SU-DHL-6 (cell line): ENCODE measurements around the gene YES1.

ENCODE experiments used
- H2AFZ ChIP-seq: fragments of 200-600 bp; sonication (generic); 2 replicates; pipeline ENCODE4 v1.6.1; 2014; ENCODE audit warnings: low read depth, mild to moderate bottlenecking, moderate library complexity, mixed read lengths, antibody characterized with exemption, low read length; ENCODE audit not compliant: severe bottlenecking
- H3F3A ChIP-seq: fragments of 200-600 bp; shearing (Covaris generic); 2 replicates; pipeline ENCODE4 v1.6.0; 2016; ENCODE audit warnings: antibody characterized with exemption, mild to moderate bottlenecking; ENCODE audit not compliant: insufficient read depth
- H3K27ac ChIP-seq: fragments of 200-600 bp; sonication (generic); 2 replicates; pipeline ENCODE4 v1.5.1; 2016; ENCODE audit warnings: low read depth, mild to moderate bottlenecking, low read length, moderate library complexity, mixed read lengths
- H3K27me3 ChIP-seq: fragments of 200-600 bp; sonication (generic), shearing (Covaris generic); 2 replicates; pipeline ENCODE4 v1.6.0; 2014; ENCODE audit warnings: mild to moderate bottlenecking, low read length
- H3K36me3 ChIP-seq: fragments of 200-600 bp; sonication (generic); 2 replicates; pipeline ENCODE4 v1.6.1; 2014; ENCODE audit warnings: mild to moderate bottlenecking, low read length, mixed read lengths
- H3K4me2 ChIP-seq: fragments of 300-600, 200-600 bp; shearing (Covaris generic), sonication (generic); 2 replicates; pipeline ENCODE4 v1.6.0; 2014; ENCODE audit warnings: low read length, low read depth, mild to moderate bottlenecking; ENCODE audit not compliant: poor library complexity, severe bottlenecking
- H3K4me3 ChIP-seq: fragments of 200-600 bp; sonication (generic); 2 replicates; pipeline ENCODE4 v1.5.1; 2014; ENCODE audit warnings: antibody characterized with exemption, low read length, mild to moderate bottlenecking, mixed read lengths; ENCODE audit not compliant: insufficient read depth, poor library complexity, severe bottlenecking
- H3K79me2 ChIP-seq: fragments of 200-600 bp; sonication (generic); 2 replicates; pipeline ENCODE4 v1.6.1; 2014; ENCODE audit warnings: mild to moderate bottlenecking, low read length, moderate library complexity; ENCODE audit not compliant: insufficient read depth
- H3K9ac ChIP-seq: fragments of 200-600 bp; sonication (generic); 2 replicates; pipeline ENCODE4 v1.7.0; 2014; ENCODE audit warnings: mild to moderate bottlenecking, low read length
- H3K9me2 ChIP-seq: fragments of 200-600 bp; sonication (generic); replicated peaks from 2 replicates; pipeline ENCODE4 v1.6.1; 2014; ENCODE audit warnings: low read length; ENCODE audit not compliant: insufficient read depth
- H3K9me3 ChIP-seq: fragments of 200-600 bp; sonication (generic); 2 replicates; pipeline ENCODE4 v1.6.1; 2014; ENCODE audit warnings: low read length, mixed read lengths; ENCODE audit not compliant: insufficient read depth
- H4K20me1 ChIP-seq: fragments of 200-600 bp; sonication (generic); 2 replicates; pipeline ENCODE4 v1.6.1; 2014; ENCODE audit warnings: low read depth, mild to moderate bottlenecking, antibody characterized with exemption, low read length, moderate library complexity, mixed read lengths
- EZH2phosphoT487 ChIP-seq: fragments of 200-600 bp; sonication (generic), shearing (Covaris generic); conservative IDR thresholded peaks from 2 replicates; pipeline ENCODE4 v1.6.1; 2018; ENCODE audit warnings: mild to moderate bottlenecking, antibody characterized with exemption, low read length, moderate library complexity, mixed read lengths
- TF ChIP-seq, protein P1 (sequence below): fragments of 200-600 bp; sonication (generic); IDR thresholded peaks from one replicate; pipeline ENCODE4 v1.5.1; 2017; ENCODE audit warnings: antibody characterized with exemption, mild to moderate bottlenecking, low read length, moderate library complexity; ENCODE audit not compliant: insufficient read depth, poor library complexity, severe bottlenecking

YES1 gene

DNA sequence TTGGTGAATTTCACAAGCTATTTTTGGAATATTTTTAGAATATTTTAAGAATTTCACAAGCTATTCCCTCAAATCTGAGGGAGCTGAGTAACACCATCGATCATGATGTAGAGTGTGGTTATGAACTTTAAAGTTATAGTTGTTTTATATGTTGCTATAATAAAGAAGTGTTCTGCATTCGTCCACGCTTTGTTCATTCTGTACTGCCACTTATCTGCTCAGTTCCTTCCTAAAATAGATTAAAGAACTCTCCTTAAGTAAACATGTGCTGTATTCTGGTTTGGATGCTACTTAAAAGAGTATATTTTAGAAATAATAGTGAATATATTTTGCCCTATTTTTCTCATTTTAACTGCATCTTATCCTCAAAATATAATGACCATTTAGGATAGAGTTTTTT, 138.7 kb downstream of the YES1 start:
- H3K79me2 ChIP-seq: peaks cover 3% of the 10 kb centered on the region; the same call in 1 of the 2 replicates
- no peak overlapping the region for H3K27ac ChIP-seq
- no peaks in the 10 kb centered on the region for H3K9me3 ChIP-seq
- no peak overlapping the region for H3K9ac ChIP-seq
- no peaks in the 10 kb centered on the region for H3K27me3 ChIP-seq
- H4K20me1 ChIP-seq: 0 out of 2 replicates have a peak, but pooled peaks cover 1% of the 10 kb centered on the region
- peaks cover 33% of the 10 kb centered on the region for H3F3A ChIP-seq
- H3K36me3 ChIP-seq: peaks cover 34% of the 10 kb centered on the region
- no peak for TF ChIP-seq EZH2phosphoT487
- TF ChIP-seq, protein P1, sequence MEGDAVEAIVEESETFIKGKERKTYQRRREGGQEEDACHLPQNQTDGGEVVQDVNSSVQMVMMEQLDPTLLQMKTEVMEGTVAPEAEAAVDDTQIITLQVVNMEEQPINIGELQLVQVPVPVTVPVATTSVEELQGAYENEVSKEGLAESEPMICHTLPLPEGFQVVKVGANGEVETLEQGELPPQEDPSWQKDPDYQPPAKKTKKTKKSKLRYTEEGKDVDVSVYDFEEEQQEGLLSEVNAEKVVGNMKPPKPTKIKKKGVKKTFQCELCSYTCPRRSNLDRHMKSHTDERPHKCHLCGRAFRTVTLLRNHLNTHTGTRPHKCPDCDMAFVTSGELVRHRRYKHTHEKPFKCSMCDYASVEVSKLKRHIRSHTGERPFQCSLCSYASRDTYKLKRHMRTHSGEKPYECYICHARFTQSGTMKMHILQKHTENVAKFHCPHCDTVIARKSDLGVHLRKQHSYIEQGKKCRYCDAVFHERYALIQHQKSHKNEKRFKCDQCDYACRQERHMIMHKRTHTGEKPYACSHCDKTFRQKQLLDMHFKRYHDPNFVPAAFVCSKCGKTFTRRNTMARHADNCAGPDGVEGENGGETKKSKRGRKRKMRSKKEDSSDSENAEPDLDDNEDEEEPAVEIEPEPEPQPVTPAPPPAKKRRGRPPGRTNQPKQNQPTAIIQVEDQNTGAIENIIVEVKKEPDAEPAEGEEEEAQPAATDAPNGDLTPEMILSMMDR: no peak
- no peak overlapping the region for H2AFZ ChIP-seq
- no peaks in the 10 kb centered on the region for H3K9me2 ChIP-seq
- no peak overlapping the region for H3K4me2 ChIP-seq
- H3K4me3 ChIP-seq: no peak overlapping the region
